ENCODE data around the gene CD48.

Gene CD48

GRCh38 chr1:160711602-160712311, at the start of gene CD48:
TSS of gene CD48 (minus strand) at chr1:160711822. CDS start at chr1:160711763, 59 bp downstream.
- no peak for DNase-seq (ENCODE audit: low spot score)

GRCh38 chr1:160761046-160761445, 49.4 kb upstream of the CD48 start:
- no peak for DNase-seq (ENCODE audit: low spot score)

- no peak for DNase-seq (ENCODE audit: low spot score)
Observed at GRCh38 chr1:160759740-160760139, 48.1 kb upstream of the CD48 start.

- DNase-seq (ENCODE audit: low spot score): no peak
Observed at GRCh38 chr1:160758521-160758920, 46.9 kb upstream of the CD48 start.

GRCh38 chr1:160756849-160757201, 45.2 kb upstream of the CD48 start:
- no peak for DNase-seq (ENCODE audit: low spot score)

- DNase-seq (ENCODE audit: low spot score): no peak
Observed at GRCh38 chr1:160755911-160756848, 44.6 kb upstream of the CD48 start.

- no peak for DNase-seq (ENCODE audit: low spot score)
Observed at GRCh38 chr1:160755461-160755860, 43.8 kb upstream of the CD48 start.

GRCh38 chr1:160753594-160753993, 42.0 kb upstream of the CD48 start:
- no peak for DNase-seq (ENCODE audit: low spot score)

GRCh38 chr1:160752924-160753323, 41.3 kb upstream of the CD48 start:
- no peak for DNase-seq (ENCODE audit: low spot score)

- DNase-seq (ENCODE audit: low spot score): no peak
Observed at GRCh38 chr1:160752406-160752805, 40.8 kb upstream of the CD48 start.

- DNase-seq (ENCODE audit: low spot score): no peak
Observed at GRCh38 chr1:160750608-160751007, 39.0 kb upstream of the CD48 start.

GRCh38 chr1:160748878-160749269, 37.3 kb upstream of the CD48 start:
- DNase-seq (ENCODE audit: low spot score): no peak

GRCh38 chr1:160748181-160748877, 36.7 kb upstream of the CD48 start:
- DNase-seq (ENCODE audit: low spot score): no peak

GRCh38 chr1:160747717-160748116, 36.1 kb upstream of the CD48 start:
- no peak for DNase-seq (ENCODE audit: low spot score)

GRCh38 chr1:160746836-160747500, 35.3 kb upstream of the CD48 start:
- DNase-seq (ENCODE audit: low spot score): no peak

GRCh38 chr1:160745551-160745950, 33.9 kb upstream of the CD48 start:
- no peak for DNase-seq (ENCODE audit: low spot score)

GRCh38 chr1:160744852-160745520, 33.4 kb upstream of the CD48 start:
- no peak for DNase-seq (ENCODE audit: low spot score)

- DNase-seq (ENCODE audit: low spot score): no peak
Observed at GRCh38 chr1:160744199-160744851, 32.7 kb upstream of the CD48 start.

- DNase-seq (ENCODE audit: low spot score): no peak
Observed at GRCh38 chr1:160743266-160743665, 31.6 kb upstream of the CD48 start.

- no peak for DNase-seq (ENCODE audit: low spot score)
Observed at GRCh38 chr1:160742428-160743127, 31.0 kb upstream of the CD48 start.
